GM19463 (cell line): Measurements from ENCODE around the gene NENF.
"Not testable (repeated sequence)": the region's sequence is repeated elsewhere in the genome, so short reads cannot be mapped to it uniquely, and the experiment has no call there.

Source experiments
- ATAC-seq: cut with Tn5 transposase; IDR thresholded peaks from one replicate; pipeline ENCODE4 v1.9.1; 2021; ENCODE audit warnings: mild to moderate bottlenecking, moderate library complexity; ENCODE audit not compliant: unreplicated experiment

The NENF gene

GRCh38 chr1:212432661-212433576, at the start of gene NENF:
Gene NENF (plus strand): TSS chr1:212432920. CDS start chr1:212432944, 24 bp downstream.
- peak; percentile 99 for ATAC-seq

DNA sequence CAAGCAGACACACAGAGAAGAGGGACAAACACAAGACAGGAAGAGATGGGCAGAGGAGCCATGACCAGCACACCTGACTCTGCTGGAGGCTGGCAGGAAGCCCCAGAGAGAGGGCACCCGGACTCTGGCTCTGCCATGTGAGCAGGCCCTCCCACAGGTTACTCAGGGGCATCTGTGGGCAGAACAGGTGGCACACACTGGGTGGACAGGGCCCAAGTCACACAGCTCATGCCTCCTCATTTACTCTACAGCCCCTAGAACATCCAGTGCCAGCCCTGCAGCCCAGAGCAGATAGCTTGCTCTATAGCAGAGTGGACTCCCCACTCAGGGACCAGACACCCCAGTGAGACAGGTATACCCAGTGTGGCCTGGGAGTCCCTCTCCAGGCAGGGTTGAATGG, 46.7 kb upstream of the NENF start:
- ATAC-seq: no peak

DNA sequence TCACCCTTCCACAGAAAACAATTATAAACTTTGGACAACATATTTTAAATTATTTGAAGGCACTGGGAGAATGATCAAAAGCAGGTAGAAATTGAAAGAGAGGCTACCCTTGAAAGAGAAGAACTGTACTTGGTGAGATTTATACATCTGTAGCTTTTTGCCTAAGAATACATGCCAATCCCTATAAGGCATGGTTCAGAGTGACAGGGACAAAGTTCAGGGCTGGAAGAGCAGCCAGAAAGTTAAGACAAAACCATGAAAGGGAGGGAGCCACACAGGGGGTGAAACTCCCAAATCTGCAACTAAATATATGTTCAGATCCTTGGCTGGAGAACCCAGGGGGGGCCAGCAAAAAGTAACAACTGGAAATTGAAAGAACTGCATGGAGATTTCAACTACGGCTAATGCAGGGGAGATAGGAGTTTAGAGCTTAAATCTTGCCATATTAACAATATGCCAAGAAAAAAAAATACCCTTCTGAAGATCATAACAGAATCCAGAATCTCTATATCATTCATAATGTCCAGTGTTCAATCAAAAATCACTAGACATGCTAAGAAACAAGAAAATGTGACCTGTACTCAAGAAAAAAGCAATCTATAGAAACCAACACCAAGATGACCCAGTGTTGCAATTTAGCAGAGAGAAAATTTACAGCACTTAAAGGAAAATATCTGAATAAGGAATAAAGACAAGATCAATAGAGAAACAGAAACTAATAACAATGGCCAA, 43.6 kb upstream of the NENF start:
- ATAC-seq: no peak

DNA sequence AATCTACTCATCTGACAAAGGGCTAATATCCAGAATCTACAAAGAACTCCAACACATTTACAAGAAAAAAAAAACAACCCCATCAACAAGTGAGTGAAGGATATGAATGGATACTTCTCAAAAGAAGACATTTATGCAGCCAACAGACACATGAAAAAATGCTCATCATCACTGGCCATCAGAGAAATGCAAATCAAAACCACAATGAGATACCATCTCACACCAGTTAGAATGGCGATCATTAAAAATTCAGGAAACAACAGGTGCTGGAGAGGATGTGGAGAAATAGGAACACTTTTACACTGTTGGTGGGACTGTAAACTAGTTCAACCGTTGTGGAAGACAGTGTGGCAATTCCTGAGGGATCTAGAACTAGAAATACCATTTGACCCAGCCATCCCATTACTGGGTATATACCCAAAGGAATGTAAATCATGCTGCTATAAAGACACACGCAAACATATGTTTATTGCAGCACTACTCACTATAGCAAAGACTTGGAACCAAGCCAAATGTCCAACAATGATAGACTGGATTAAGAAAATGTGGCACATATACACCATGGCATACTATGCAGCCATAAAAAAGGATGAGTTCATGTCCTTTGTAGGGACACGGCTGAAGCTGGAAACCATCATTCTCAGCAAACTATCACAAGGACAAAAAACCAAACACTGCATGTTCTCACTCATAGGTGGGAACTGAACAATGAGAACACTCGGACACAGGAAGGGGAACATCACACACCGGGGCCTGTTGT, 36.9 kb upstream of the NENF start:
- ATAC-seq: not testable (repeated sequence)

DNA sequence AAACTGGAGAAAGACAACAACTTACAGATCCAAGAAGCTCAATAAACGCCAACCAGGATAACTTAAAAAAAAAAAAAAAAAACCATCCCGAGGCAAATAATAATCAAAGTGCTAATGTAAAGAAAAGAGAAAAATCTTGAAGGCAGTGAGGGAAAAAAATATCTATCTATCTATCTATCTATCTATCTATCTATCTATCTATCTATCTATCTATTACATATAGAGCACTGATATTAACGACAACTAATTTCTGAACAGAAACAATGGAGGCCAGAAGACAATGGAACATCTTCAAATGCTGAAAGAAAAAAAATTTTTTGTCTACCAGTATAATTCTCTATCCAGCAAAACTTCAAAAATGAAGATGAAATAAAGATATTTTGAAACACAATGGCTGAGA, 36.1 kb upstream of the NENF start:
- ATAC-seq: no peak

DNA sequence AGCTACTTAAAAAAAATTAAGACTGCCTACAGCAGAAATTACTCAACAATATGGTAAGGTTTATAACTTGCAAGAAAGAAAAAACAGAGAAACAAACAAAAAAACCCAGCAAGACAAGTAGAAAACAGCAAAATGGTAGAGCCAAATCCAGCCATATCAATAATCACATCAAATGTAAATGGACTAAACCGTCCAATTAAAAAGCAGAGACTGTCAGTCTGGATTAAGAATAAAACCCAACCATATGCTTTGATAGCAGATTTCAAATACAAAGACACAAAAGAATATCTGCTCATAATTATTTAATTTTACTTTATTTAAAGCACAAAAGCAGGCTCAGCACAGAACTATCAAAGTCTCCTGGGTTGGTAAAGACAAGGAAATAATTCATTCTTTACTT, 35.5 kb upstream of the NENF start:
- ATAC-seq: no peak

DNA sequence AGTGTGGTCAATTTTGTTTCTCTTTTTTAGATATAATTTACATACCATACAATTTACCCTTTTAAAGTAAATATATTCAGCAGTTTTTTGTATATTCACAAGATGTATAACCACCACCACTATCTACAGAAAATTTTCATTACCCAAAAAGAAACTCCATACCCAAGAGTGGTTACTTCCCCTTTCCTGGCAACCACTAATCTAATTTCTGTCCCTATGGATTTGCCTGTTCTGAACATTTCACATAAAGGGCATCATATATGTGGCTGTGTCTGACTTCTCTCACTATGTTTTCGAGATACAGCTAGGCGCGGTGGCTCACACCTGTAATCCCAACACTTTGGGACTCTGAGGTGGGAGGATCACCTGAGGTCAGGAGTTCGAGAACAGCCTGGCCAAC, 31.7 kb upstream of the NENF start:
- no peak for ATAC-seq

- ATAC-seq: no peak
Observed at GRCh38 chr1:212401838-212402582, 30.7 kb upstream of the NENF start.

- ATAC-seq: no peak
Observed at GRCh38 chr1:212402666-212403321, 29.9 kb upstream of the NENF start.

GRCh38 chr1:212410231-212410820, 22.4 kb upstream of the NENF start:
- ATAC-seq: no peak

- ATAC-seq: no peak
Observed at GRCh38 chr1:212412374-212412773, 20.3 kb upstream of the NENF start.

- peak; percentile 7 for ATAC-seq
Observed at GRCh38 chr1:212413902-212414327, 18.8 kb upstream of the NENF start.

DNA sequence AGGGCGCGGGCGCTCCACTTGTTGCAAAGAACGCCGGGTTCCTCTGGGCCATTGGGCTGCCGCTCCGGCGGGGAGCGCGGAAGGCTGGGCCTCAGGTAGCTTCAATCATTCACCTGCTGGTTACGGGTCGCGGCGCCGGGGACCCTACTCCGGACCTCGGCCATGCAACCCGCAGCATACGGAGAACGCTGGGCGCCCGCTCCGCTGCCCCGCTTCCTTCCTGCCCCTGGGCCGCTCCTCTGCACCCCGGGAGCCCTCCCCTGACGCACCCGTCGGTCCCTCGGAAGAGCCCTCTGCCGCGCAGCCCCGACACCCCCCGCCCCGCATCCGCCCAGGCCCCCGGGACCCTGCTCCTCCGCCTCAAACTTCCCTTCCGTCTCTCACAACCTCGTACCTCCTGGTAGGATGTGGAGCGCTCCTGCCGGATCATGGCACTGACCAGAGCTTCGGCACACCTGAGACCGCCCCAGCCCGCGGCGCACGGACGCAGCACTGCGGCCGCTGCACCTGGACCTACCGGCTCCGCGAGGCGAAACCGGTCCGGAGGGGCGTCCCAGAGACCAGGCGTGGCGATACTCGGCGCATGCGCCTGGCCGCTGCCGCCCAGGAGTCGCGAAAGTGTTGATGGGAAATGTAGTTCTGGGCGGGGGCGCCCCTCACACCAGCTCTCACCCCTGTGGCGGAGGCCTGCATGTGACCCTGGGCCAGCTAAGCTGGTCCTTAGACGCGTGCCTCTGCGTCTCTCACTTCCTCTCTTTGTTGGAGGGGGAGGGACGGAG, 18.2 kb upstream of the NENF start, which contains the start of gene PACC1:
PACC1 (minus strand) TSS at position 559 of the 779 bp plus-strand sequence; CDS start at position 430, 129 bp downstream.
- peak; percentile 97 for ATAC-seq

DNA sequence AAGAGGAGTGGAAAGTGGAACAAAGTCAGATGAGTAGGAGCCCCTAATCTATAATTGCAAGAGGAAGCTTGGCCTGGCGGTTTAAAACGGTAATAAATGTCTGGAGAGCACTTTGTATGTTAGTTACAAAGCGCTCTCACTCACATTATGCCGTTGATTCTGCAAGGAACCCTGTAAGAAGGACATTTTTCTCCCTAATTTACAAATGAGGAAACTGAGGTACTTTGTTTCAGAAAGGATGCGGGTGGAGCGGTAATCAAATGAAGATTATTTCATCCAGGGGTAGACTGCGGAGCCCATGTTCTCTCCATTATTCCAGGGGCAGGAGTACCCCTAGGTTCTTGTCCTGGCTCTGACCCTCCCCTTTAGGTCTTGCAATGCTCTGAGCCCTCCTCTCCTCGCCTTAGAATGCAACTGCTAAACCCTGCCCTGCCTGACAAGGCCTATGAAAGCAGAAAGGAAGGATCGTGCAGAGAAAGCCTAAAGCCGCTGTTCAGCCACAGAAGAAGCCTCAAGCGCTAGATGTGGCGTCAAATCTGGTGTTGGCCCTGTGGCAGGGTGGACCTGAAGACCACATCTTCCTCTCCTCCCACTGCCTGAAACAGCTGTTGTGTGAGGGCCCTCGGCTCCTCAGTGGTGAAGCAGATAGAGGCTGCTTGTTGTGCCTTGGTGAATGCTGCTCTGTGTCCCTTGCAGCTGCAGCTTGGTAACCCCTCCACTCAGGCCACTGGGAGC, 17.4 kb upstream of the NENF start:
- ATAC-seq: no peak

DNA sequence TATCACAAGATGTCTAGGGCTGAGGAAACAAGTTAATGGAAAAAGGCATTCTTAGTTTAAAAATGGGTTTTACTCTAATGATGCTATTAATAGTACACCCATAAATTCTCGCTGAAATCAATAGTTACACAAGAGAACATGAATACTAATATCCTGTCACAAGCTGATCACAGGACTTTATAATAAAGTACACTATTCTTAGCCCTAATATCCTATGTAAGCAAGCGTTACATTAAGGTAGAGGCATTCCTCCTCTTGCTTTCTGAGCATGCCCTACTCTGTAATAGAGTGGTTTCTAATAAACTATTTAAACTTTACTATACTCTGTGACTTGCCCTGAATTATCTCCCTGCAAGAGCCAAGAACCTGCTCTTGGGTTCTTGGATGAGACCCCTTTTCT, 11.6 kb upstream of the NENF start:
- no peak for ATAC-seq

- ATAC-seq: no peak
Observed at GRCh38 chr1:212423879-212424278, 8.8 kb upstream of the NENF start.

GRCh38 chr1:212428496-212428895, 4.2 kb upstream of the NENF start:
- no peak for ATAC-seq

GRCh38 chr1:212430416-212430815, 2.3 kb upstream of the NENF start:
- no peak for ATAC-seq
